HG03521 (cell line): Measurements from ENCODE around the gene RBM47.
"Not testable (repeated sequence)": the region's sequence is repeated elsewhere in the genome, so short reads cannot be mapped to it uniquely, and the experiment has no call there.

Experiments used
- ATAC-seq: cut with Tn5 transposase; IDR thresholded peaks from one replicate; pipeline ENCODE4 v1.9.1; 2021; ENCODE audit warnings: mild to moderate bottlenecking, moderate library complexity; ENCODE audit not compliant: unreplicated experiment

RBM47 gene

GRCh38 chr4:40418430-40419230 lies 211.0 kb downstream of the RBM47 start:
- no peak for ATAC-seq

GRCh38 chr4:40417941-40418340 lies 211.7 kb downstream of the RBM47 start:
- no peak for ATAC-seq

GRCh38 chr4:40414673-40415072 lies 215.0 kb downstream of the RBM47 start:
- no peak for ATAC-seq

GRCh38 chr4:40412866-40413795 lies 216.5 kb downstream of the RBM47 start:
- no peak for ATAC-seq

- ATAC-seq = no peak
These were observed 217.3 kb downstream of the RBM47 start for GRCh38 chr4:40412388-40412787.

GRCh38 chr4:40409835-40410234 lies 219.8 kb downstream of the RBM47 start:
- ATAC-seq = no peak

- not testable (repeated sequence) for ATAC-seq
These were observed 222.2 kb downstream of the RBM47 start for GRCh38 chr4:40407468-40407867.

GRCh38 chr4:40406340-40406739 lies 223.3 kb downstream of the RBM47 start:
- ATAC-seq = no peak

GRCh38 chr4:40405193-40405592 lies 224.5 kb downstream of the RBM47 start:
- ATAC-seq = no peak

GRCh38 chr4:40403081-40403480 lies 226.6 kb downstream of the RBM47 start:
- ATAC-seq = no peak

- no peak for ATAC-seq
These were observed 227.1 kb downstream of the RBM47 start for GRCh38 chr4:40402556-40402955.

- ATAC-seq = no peak
These were observed 228.0 kb downstream of the RBM47 start for GRCh38 chr4:40401631-40402030.

- ATAC-seq = no peak
These were observed 228.6 kb downstream of the RBM47 start for GRCh38 chr4:40401096-40401495.

GRCh38 chr4:40399578-40399977 lies 230.1 kb downstream of the RBM47 start:
- no peak for ATAC-seq

GRCh38 chr4:40395908-40396793 lies 233.5 kb downstream of the RBM47 start:
- no peak for ATAC-seq

- no peak for ATAC-seq
These were observed 234.3 kb downstream of the RBM47 start for GRCh38 chr4:40395166-40395900.

GRCh38 chr4:40394236-40394635 lies 235.4 kb downstream of the RBM47 start:
- no peak for ATAC-seq

- not testable (repeated sequence) for ATAC-seq
These were observed 237.4 kb downstream of the RBM47 start for GRCh38 chr4:40392241-40392640.

- ATAC-seq = no peak
These were observed 239.7 kb downstream of the RBM47 start for GRCh38 chr4:40389986-40390385.

GRCh38 chr4:40388239-40388638 lies 241.4 kb downstream of the RBM47 start:
- no peak for ATAC-seq
